Astrocyte (in vitro differentiated cells and primary cell): Measurements from ENCODE around the gene EVC2. TPM values are rescaled to one million over a fixed set of nuclear protein-coding genes. Genes with fewer than 3 reads are reported as not detected.

ENCODE experiments used
- DNase-seq: peaks from one replicate; pipeline ENCODE4 v3.0.0-alpha.2; 2010; ENCODE audit warnings: low read depth
- FAIRE-seq: peaks from 2 replicates; lab custom pipeline; 2011; peaks lifted over from hg19 to GRCh38; lab: Jason Lieb, UNC
- H2AFZ ChIP-seq: 2 replicates; pipeline ENCODE4 v1.6.0; 2012; ENCODE audit warnings: low read depth, low read length, inconsistent platforms
- H3K27ac ChIP-seq: 2 replicates; pipeline ENCODE4 v1.5.1; 2011; ENCODE audit warnings: low read depth, low read length, inconsistent platforms
- H3K27me3 ChIP-seq: 2 replicates; pipeline ENCODE4 v1.6.0; 2011; ENCODE audit warnings: low read length, inconsistent platforms; ENCODE audit not compliant: insufficient read depth
- H3K36me3 ChIP-seq: 2 replicates; pipeline ENCODE4 v1.5.1; 2011; ENCODE audit warnings: low read length, inconsistent platforms; ENCODE audit not compliant: insufficient read depth
- H3K4me1 ChIP-seq: 2 replicates; pipeline ENCODE4 v1.5.1; 2011; ENCODE audit warnings: low read length, inconsistent platforms; ENCODE audit not compliant: insufficient read depth
- H3K4me2 ChIP-seq: 2 replicates; pipeline ENCODE4 v1.6.0; 2012; ENCODE audit warnings: low read length, inconsistent platforms
- H3K4me3 ChIP-seq: 2 replicates; pipeline ENCODE4 v1.5.1; 2011; ENCODE audit warnings: low read depth, mild to moderate bottlenecking, low read length, inconsistent platforms; ENCODE audit not compliant: insufficient read depth
- H3K79me2 ChIP-seq: 2 replicates; pipeline ENCODE4 v1.6.0; 2012; ENCODE audit warnings: mild to moderate bottlenecking, low read length, inconsistent platforms; ENCODE audit not compliant: insufficient read depth
- H3K9ac ChIP-seq: 2 replicates; pipeline ENCODE4 v1.6.0; 2012; ENCODE audit warnings: mild to moderate bottlenecking, low read length, inconsistent platforms
- H3K9me3 ChIP-seq: 2 replicates; pipeline ENCODE4 v1.5.1; 2012; ENCODE audit warnings: low read depth, mild to moderate bottlenecking, low read length, inconsistent platforms; ENCODE audit not compliant: insufficient read depth
- H4K20me1 ChIP-seq: 2 replicates; pipeline ENCODE4 v1.6.0; 2012; ENCODE audit warnings: low read length, inconsistent platforms; ENCODE audit not compliant: insufficient read depth
- H3K27ac Mint-ChIP-seq: one replicate; pipeline ENCODE4 v1.8.0; 2021; ENCODE audit warnings: mild to moderate bottlenecking, mixed read lengths; ENCODE audit not compliant: unreplicated experiment
- H3K27me3 Mint-ChIP-seq: one replicate; pipeline ENCODE4 v1.8.0; 2021; ENCODE audit warnings: low read depth, mixed read lengths; ENCODE audit not compliant: unreplicated experiment
- H3K36me3 Mint-ChIP-seq: one replicate; pipeline ENCODE4 v1.8.0; 2021; ENCODE audit warnings: low read depth, mixed read lengths; ENCODE audit not compliant: unreplicated experiment
- H3K4me1 Mint-ChIP-seq: one replicate; pipeline ENCODE4 v1.8.0; 2021; ENCODE audit warnings: low read depth, mixed read lengths; ENCODE audit not compliant: unreplicated experiment
- H3K4me3 Mint-ChIP-seq: one replicate; pipeline ENCODE4 v1.8.0; 2021; ENCODE audit warnings: mild to moderate bottlenecking, moderate library complexity, mixed read lengths; ENCODE audit not compliant: unreplicated experiment
- H3K9me3 Mint-ChIP-seq: one replicate; pipeline ENCODE4 v1.8.0; 2021; ENCODE audit warnings: mild to moderate bottlenecking, mixed read lengths; ENCODE audit not compliant: unreplicated experiment
- CTCF ChIP-seq: IDR thresholded peaks from 2 replicates; pipeline ENCODE4 v1.5.1; 2011; ENCODE audit warnings: low read depth, mild to moderate bottlenecking, inconsistent platforms, low read length, moderate library complexity; ENCODE audit not compliant: insufficient read depth
- EZH2 ChIP-seq: IDR thresholded peaks from 2 replicates; pipeline ENCODE4 v1.6.1; 2012; ENCODE audit warnings: mild to moderate bottlenecking, low read length, inconsistent platforms; ENCODE audit not compliant: insufficient read depth
- total RNA-seq: library from RNA; stranded (reverse); gene quantifications from 2 replicates; pipeline ENCODE4 v1.2.1, GENCODE V29; 2021

The EVC2 gene
- total RNA-seq, 1 donor from 2014 or later = 3.3 TPM

DNA sequence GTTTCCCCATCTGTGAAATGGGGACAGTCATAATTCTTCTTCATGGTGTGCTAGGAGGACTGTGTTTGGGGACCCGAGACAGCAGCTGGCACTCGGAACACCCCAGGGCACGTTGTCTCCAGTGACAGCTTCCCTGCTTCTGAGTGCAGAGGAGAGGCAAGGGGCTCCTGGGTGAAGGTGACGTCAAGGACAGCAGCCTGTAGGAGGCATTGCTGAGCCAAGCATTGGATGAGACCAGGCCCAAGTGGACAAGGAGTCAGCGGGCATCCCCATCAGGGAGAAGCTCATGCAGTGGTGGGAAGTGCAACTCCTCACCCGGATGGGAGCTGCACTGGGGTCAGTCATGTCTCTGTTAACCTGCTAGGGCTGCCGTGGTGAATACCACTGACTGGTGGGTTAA is 48.7 kb upstream of the EVC2 start:
- peaks cover 34% of the 10 kb centered on the region for H3K36me3 Mint-ChIP-seq
- H3K27me3 Mint-ChIP-seq = no peaks in the 10 kb centered on the region
- H3K4me3 Mint-ChIP-seq = no peak overlapping the region
- Histone ChIP-seq H2AFZ (no peak overlapping the region), H3K4me2 (no peak overlapping the region), H3K9ac (peak overlapping the region; percentile 75), H3K4me3 (no peak overlapping the region), H3K36me3 (peaks cover 32% of the 10 kb centered on the region), H4K20me1 (no peaks in the 10 kb centered on the region), H3K27me3 (no peaks in the 10 kb centered on the region), H3K4me1 (peaks cover 46% of the 10 kb centered on the region), H3K27ac (peak overlapping the region; percentile 32), H3K9me3 (no peaks in the 10 kb centered on the region), H3K79me2 (peaks cover 24% of the 10 kb centered on the region)
- no peak for FAIRE-seq
- DNase-seq = no peak
- H3K27ac Mint-ChIP-seq = no peak overlapping the region
- no peaks in the 10 kb centered on the region for H3K9me3 Mint-ChIP-seq
- H3K4me1 Mint-ChIP-seq = peaks cover 43% of the 10 kb centered on the region
- TF ChIP-seq CTCF (no peak), EZH2 (no peak)

- FAIRE-seq (no peak), DNase-seq (no peak)
- Histone ChIP-seq H3K4me2 (no peak overlapping the region), H3K4me1 (peaks cover 54% of the 10 kb centered on the region), H3K27ac (no peak overlapping the region), H3K9me3 (no peaks in the 10 kb centered on the region), H4K20me1 (no peaks in the 10 kb centered on the region), H3K27me3 (no peaks in the 10 kb centered on the region), H2AFZ (no peak overlapping the region), H3K36me3 (peaks cover 32% of the 10 kb centered on the region), H3K4me3 (no peak overlapping the region), H3K79me2 (peaks cover 24% of the 10 kb centered on the region), H3K9ac (no peak overlapping the region)
- peaks cover 48% of the 10 kb centered on the region for H3K4me1 Mint-ChIP-seq
- no peak overlapping the region for H3K27ac Mint-ChIP-seq
- no peak overlapping the region for H3K4me3 Mint-ChIP-seq
- no peaks in the 10 kb centered on the region for H3K27me3 Mint-ChIP-seq
- H3K9me3 Mint-ChIP-seq = no peaks in the 10 kb centered on the region
- peaks cover 34% of the 10 kb centered on the region for H3K36me3 Mint-ChIP-seq
- TF ChIP-seq EZH2 (no peak), CTCF (no peak)
These were observed 47.9 kb upstream of the EVC2 start for GRCh38 chr4:5756271-5756670.

GRCh38 chr4:5755679-5756078 is 47.3 kb upstream of the EVC2 start:
- Mint-ChIP-seq H3K36me3 (peaks cover 31% of the 10 kb centered on the region), H3K4me1 (peaks cover 53% of the 10 kb centered on the region)
- FAIRE-seq = no peak

More at GRCh38 chr4:5755679-5756078, 47.3 kb upstream of the EVC2 start:
- Histone ChIP-seq H3K36me3 (peaks cover 30% of the 10 kb centered on the region), H3K27ac (peak overlapping the region; percentile 13), H3K4me2 (no peak overlapping the region), H3K27me3 (no peaks in the 10 kb centered on the region), H3K79me2 (peaks cover 18% of the 10 kb centered on the region), H2AFZ (no peak overlapping the region), H3K4me1 (peaks cover 60% of the 10 kb centered on the region), H3K4me3 (no peak overlapping the region), H3K9me3 (no peaks in the 10 kb centered on the region), H4K20me1 (no peaks in the 10 kb centered on the region), H3K9ac (no peak overlapping the region)
- H3K27me3 Mint-ChIP-seq = no peaks in the 10 kb centered on the region
- TF ChIP-seq CTCF = no peak
- no peak for TF ChIP-seq EZH2
- H3K27ac Mint-ChIP-seq = peak overlapping the region; percentile 1
- DNase-seq = no peak
- H3K9me3 Mint-ChIP-seq = no peaks in the 10 kb centered on the region
- no peak overlapping the region for H3K4me3 Mint-ChIP-seq
